Left ventricle myocardium inferior (tissue), 1 donor: Measurements from ENCODE around the gene EIF3A. TPM values are rescaled to one million over a fixed set of nuclear protein-coding genes. Genes with fewer than 3 reads are reported as not detected.

Experiments
- DNase-seq: peaks from one replicate; pipeline ENCODE4 v3.0.0-alpha.2; 2020
- H3K27ac ChIP-seq: fragments of 200-600 bp; replicated peaks from 2 replicates; pipeline ENCODE4 v1.8.0; 2021
- H3K27me3 ChIP-seq: fragments of 200-600 bp; 2 replicates; pipeline ENCODE4 v1.8.0; 2021; ENCODE audit warnings: low read depth
- H3K36me3 ChIP-seq: fragments of 200-600 bp; 2 replicates; pipeline ENCODE4 v1.8.0; 2021
- H3K4me1 ChIP-seq: fragments of 200-600 bp; 2 replicates; pipeline ENCODE4 v1.8.0; 2021
- H3K4me3 ChIP-seq: fragments of 200-600 bp; 2 replicates; pipeline ENCODE4 v1.8.0; 2021; ENCODE audit warnings: mild to moderate bottlenecking, moderate library complexity
- H3K9me3 ChIP-seq: fragments of 200-600 bp; replicated peaks from 2 replicates; pipeline ENCODE4 v1.8.0; 2021
- intact Hi-C: fragments of 100-400 bp; cut with micrococcal nuclease; formaldehyde crosslinking; loops from one replicate; pipeline ENCODE4 v1.11.0; 2022
- total RNA-seq: library from RNA; stranded (reverse); fragmentation: NEBNext Ultra II Directional; extraction: Animal tissue kit (Norgen Biotek cat#: 25700); gene quantifications from one replicate; pipeline ENCODE4 v1.2.1, GENCODE V29; 2021
- TF ChIP-seq, protein P1 (sequence below): fragments of 200-600 bp; IDR thresholded peaks from 2 replicates; pipeline ENCODE4 v1.8.0; 2021; ENCODE audit warnings: antibody characterized with exemption, mild to moderate bottlenecking, borderline replicate concordance
- donor health status: DM: no; HTN: yes; CAD: no; lungs with severe emphysema.

EIF3A gene
- total RNA-seq, 1 donor from 2014 or later, result 103 TPM

DNA sequence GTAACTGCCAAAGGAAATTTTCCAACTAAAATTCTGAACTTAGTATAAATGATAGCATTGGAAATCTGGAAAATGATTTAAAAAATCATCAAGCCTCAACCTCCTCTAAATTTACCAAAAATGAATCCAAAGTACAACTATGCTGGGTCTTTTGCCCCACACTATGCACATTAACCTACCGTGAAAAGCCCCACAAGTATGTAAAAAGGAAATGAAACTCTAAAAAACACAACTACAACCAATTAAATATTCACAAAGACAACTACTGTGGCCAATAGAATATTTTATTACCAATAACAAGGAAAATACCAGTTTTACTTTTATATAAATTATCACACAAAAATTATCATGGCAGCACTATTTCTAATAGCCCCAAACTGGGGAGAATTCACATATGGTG, 19.3 kb downstream of the EIF3A start:
- no peak for DNase-seq
- peaks cover 100% of the 10 kb centered on the region for H3K36me3 ChIP-seq
- no peaks in the 10 kb centered on the region for H3K9me3 ChIP-seq
- H3K4me3 ChIP-seq, result no peak overlapping the region
- no peaks in the 10 kb centered on the region for H3K27me3 ChIP-seq
- no peaks in the 10 kb centered on the region for H3K4me1 ChIP-seq
- H3K27ac ChIP-seq, result no peak overlapping the region
- TF ChIP-seq, protein P1, sequence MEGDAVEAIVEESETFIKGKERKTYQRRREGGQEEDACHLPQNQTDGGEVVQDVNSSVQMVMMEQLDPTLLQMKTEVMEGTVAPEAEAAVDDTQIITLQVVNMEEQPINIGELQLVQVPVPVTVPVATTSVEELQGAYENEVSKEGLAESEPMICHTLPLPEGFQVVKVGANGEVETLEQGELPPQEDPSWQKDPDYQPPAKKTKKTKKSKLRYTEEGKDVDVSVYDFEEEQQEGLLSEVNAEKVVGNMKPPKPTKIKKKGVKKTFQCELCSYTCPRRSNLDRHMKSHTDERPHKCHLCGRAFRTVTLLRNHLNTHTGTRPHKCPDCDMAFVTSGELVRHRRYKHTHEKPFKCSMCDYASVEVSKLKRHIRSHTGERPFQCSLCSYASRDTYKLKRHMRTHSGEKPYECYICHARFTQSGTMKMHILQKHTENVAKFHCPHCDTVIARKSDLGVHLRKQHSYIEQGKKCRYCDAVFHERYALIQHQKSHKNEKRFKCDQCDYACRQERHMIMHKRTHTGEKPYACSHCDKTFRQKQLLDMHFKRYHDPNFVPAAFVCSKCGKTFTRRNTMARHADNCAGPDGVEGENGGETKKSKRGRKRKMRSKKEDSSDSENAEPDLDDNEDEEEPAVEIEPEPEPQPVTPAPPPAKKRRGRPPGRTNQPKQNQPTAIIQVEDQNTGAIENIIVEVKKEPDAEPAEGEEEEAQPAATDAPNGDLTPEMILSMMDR, result no peak
- intact Hi-C loops, result no loop called here

DNA sequence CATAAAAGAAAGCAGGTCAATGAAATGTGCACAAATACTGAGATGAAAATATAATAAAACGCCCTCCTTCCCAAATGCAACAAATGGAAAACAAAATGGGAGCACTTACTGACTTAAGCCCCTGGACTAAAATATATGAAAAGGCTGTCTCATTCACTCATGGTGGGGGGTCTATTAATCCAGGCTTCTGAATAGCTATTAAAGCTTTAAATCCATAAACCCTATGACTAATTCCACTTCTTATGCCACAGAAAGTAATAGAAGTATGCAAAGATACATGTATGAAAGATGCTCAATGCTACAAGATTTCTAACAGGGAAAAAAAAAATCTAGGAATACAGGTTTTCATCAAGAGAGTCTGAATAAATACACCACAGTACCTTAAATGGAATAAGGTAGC, 20.5 kb downstream of the EIF3A start:
- intact Hi-C loops, result no loop called here

DNA sequence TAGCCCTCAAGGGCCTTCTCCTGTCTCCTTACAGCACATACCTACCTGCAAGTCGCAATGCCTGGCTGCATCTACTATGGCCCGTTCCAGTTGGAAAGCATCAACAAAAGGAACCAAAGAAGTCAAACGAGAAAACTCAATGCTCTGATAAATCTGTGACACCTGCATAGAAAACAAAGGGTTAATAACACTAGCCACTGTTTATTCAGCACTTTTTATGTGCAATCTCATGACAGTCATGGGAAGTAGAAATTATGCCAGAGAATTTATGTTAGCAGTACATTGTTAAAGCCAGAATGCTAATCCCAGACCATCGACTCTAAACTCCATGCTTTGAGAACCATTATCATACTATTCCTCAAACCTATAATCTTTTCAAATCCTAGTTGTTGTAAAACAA, 21.1 kb downstream of the EIF3A start:
- no peaks in the 10 kb centered on the region for H3K9me3 ChIP-seq
- H3K27me3 ChIP-seq, result no peaks in the 10 kb centered on the region
- H3K4me1 ChIP-seq, result no peaks in the 10 kb centered on the region
- TF ChIP-seq, protein P1, result no peak
- peaks cover 100% of the 10 kb centered on the region for H3K36me3 ChIP-seq
- no peak overlapping the region for H3K27ac ChIP-seq
- H3K4me3 ChIP-seq, result no peak overlapping the region
- DNase-seq, result no peak
- intact Hi-C loops, result no loop called here

More for the DNA sequence above, 20.5 kb downstream of the EIF3A start:
- TF ChIP-seq, protein P1, result no peak
- H3K36me3 ChIP-seq, result peaks cover 100% of the 10 kb centered on the region
- H3K27me3 ChIP-seq, result no peaks in the 10 kb centered on the region
- H3K27ac ChIP-seq, result no peak overlapping the region
- no peak overlapping the region for H3K4me3 ChIP-seq
- no peaks in the 10 kb centered on the region for H3K9me3 ChIP-seq
- DNase-seq, result no peak
- no peaks in the 10 kb centered on the region for H3K4me1 ChIP-seq

DNA sequence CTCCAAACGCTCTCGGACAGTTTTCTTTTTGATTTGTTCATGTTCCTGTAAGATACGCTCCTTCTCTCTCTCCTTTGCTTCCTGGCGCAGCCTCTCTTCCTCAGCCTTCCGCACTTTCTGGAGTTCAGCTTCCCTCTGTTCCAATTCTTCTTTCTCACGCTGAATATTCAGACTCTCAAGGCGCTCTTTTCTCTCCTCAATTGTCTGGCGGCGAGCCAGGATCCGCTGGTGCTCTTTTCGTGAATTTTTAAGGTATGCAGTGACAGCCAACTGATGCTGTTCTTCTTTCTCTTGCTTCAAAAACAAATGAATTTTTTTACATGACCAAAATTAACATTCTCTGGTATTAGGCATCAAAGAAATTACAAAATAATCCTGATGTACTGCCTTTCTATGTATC, 22.6 kb downstream of the EIF3A start:
- Histone ChIP-seq H3K36me3 (peaks cover 100% of the 10 kb centered on the region), H3K9me3 (no peaks in the 10 kb centered on the region), H3K4me3 (no peak overlapping the region), H3K4me1 (no peaks in the 10 kb centered on the region), H3K27me3 (no peaks in the 10 kb centered on the region), H3K27ac (no peak overlapping the region)
- TF ChIP-seq, protein P1, result no peak
- intact Hi-C loops, result no loop called here
- DNase-seq, result no peak

DNA sequence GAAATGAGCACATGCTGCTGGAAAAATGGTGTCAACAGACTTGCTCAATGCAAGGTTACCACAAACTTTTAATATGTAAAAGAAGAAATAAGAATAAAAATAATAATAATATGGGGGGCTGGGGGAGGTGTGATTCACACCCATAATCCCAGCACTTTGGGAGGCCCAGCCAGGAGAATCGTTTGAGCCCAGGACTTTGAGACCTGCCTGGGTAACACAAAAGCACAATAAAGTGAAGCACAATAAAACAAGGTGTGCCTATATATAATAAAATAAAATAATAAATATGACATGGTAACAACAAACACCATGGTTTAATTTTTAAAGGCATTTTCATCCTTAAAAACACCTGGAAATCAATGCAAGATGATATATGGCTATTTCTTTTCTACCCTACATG, 25.1 kb downstream of the EIF3A start:
- H3K9me3 ChIP-seq, result no peaks in the 10 kb centered on the region
- no peak overlapping the region for H3K4me3 ChIP-seq
- intact Hi-C loops, result no loop called here
- no peaks in the 10 kb centered on the region for H3K4me1 ChIP-seq
- H3K36me3 ChIP-seq, result peaks cover 99% of the 10 kb centered on the region
- no peak for DNase-seq
- H3K27ac ChIP-seq, result no peak overlapping the region
- TF ChIP-seq, protein P1, result no peak
- H3K27me3 ChIP-seq, result no peaks in the 10 kb centered on the region

DNA sequence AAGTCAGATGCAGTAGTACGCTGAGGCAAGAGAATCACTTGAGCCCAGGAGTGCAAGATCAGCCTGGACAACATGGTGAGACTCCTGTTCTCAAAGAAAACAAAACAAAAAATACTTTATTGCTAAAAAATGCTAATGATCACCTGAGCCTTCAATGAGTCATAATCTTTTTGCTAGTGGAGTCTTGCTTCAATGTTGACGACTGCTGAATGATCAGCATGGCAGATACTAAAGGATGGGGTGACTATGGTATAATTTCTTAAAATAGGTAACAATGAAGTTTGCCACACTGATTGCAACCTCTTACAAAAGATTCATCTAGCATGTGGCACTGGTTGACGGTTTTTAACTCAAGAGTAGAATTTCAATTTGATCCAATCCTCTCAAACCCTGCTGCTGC, 28.8 kb downstream of the EIF3A start:
- TF ChIP-seq, protein P1, result no peak
- Histone ChIP-seq H3K9me3 (no peaks in the 10 kb centered on the region), H3K36me3 (peaks cover 99% of the 10 kb centered on the region), H3K4me1 (peaks cover 7% of the 10 kb centered on the region), H3K4me3 (no peak overlapping the region), H3K27ac (no peak overlapping the region), H3K27me3 (no peaks in the 10 kb centered on the region)
- DNase-seq, result no peak
- intact Hi-C loops, result no loop called here
